GM12878 (cell line): ENCODE data around the gene LEMD3. TPM values are rescaled to one million over a fixed set of nuclear protein-coding genes. Genes with fewer than 3 reads are reported as not detected.

ENCODE experiments used
- ATAC-seq: fragments of 200-7000 bp; cut with Tn5 transposase; 3 replicates; pipeline ENCODE4 v1.9.1; 2020; ENCODE audit warnings: mild to moderate bottlenecking, moderate library complexity
- BruUV-seq: library from RNA; stranded (reverse); fragments of 400-500 nt; replicated peaks from 2 replicates; lab custom pipeline; 2021; lab: Mats Ljungman, UMichigan
- CTCF ChIA-PET: fragments of 300-600 bp; sonication (Branson Sonifier 250); formaldehyde crosslinking; extraction: SDS; loops from one replicate; lab custom pipeline; 2021; ENCODE audit warnings: inconsistent platforms; lab: Yijun Ruan, JAX
- POLR2A ChIA-PET: fragments of 350-600 bp; formaldehyde crosslinking; extraction: SDS; loops from one replicate; lab custom pipeline; 2021; ENCODE audit warnings: inconsistent platforms; lab: Charles Lee
- RAD21 ChIA-PET: fragments of 300-600 bp; sonication (Branson Sonifier 250); formaldehyde crosslinking; loops from one replicate; lab custom pipeline; 2023; ENCODE audit warnings: antibody characterized with exemption; ENCODE audit not compliant: unreplicated experiment; lab: Charles Lee
- SMC1A ChIA-PET: fragments of 300-600 bp; sonication (Branson Sonifier 250); formaldehyde crosslinking; loops from one replicate; lab custom pipeline; 2023; ENCODE audit not compliant: unreplicated experiment, uncharacterized antibody; lab: Charles Lee
- DNase-seq: peaks from one replicate; pipeline ENCODE4 v3.0.0-alpha.2; 2011; ENCODE audit warnings: low read depth, low spot score
- FAIRE-seq: peaks from 3 replicates; lab custom pipeline; 2011; peaks lifted over from hg19 to GRCh38; lab: Jason Lieb, UNC
- H2AFZ ChIP-seq: 2 replicates; pipeline ENCODE4 v1.6.0; 2011; ENCODE audit warnings: low read depth, low read length, control low read depth; ENCODE audit not compliant: control insufficient read depth
- H3K27ac ChIP-seq: 2 replicates; pipeline ENCODE4 v1.5.1; 2011; ENCODE audit warnings: control low read depth; ENCODE audit not compliant: control insufficient read depth, insufficient read depth
- H3K27me3 ChIP-seq, 2 experiments: replicated peaks in 1 of 2; 2 replicates each; pipeline versions ENCODE4 v1.6.0 to v1.6.1; 2011; ENCODE audit warnings: low read length in 1 of 2; ENCODE audit not compliant: control insufficient read depth in 2 of 2, insufficient read depth in 2 of 2
- H3K36me3 ChIP-seq, 2 experiments: 2 replicates each; pipeline ENCODE4 v1.5.1; 2011; ENCODE audit warnings: low read length in 1 of 2; ENCODE audit not compliant: control insufficient read depth in 2 of 2, insufficient read depth in 2 of 2
- H3K4me1 ChIP-seq: 2 replicates; pipeline ENCODE4 v1.6.1; 2011; ENCODE audit warnings: mild to moderate bottlenecking, low read length, moderate library complexity, mixed read lengths; ENCODE audit not compliant: control insufficient read depth, insufficient read depth
- H3K4me2 ChIP-seq: 2 replicates; pipeline ENCODE4 v1.6.0; 2011; ENCODE audit warnings: control low read depth; ENCODE audit not compliant: control insufficient read depth, insufficient read depth
- H3K4me3 ChIP-seq: fragments of 200-600 bp; sonication (generic); 2 replicates; pipeline ENCODE4 v1.5.1; 2016
- H3K79me2 ChIP-seq: 2 replicates; pipeline ENCODE4 v1.6.0; 2011; ENCODE audit warnings: low read length; ENCODE audit not compliant: control insufficient read depth, insufficient read depth
- H3K9ac ChIP-seq: 2 replicates; pipeline ENCODE4 v1.8.0; 2011; ENCODE audit warnings: low read length, control low read depth, mixed read lengths; ENCODE audit not compliant: control insufficient read depth, insufficient read depth
- H3K9me3 ChIP-seq: replicated peaks from 3 replicates; pipeline ENCODE4 v1.5.1; 2011; ENCODE audit warnings: mild to moderate bottlenecking, low read length; ENCODE audit not compliant: control insufficient read depth, insufficient read depth
- H4K20me1 ChIP-seq: 2 replicates; pipeline ENCODE4 v1.6.0; 2011; ENCODE audit not compliant: control insufficient read depth, insufficient read depth
- BRCA1 ChIP-seq: IDR thresholded peaks from 2 replicates; pipeline ENCODE4 v1.6.1; 2011; ENCODE audit warnings: low read depth, low read length, improper control_type of control experiment
- EED ChIP-seq: sonication (generic); IDR thresholded peaks from 2 replicates; pipeline ENCODE4 v1.6.1; 2016; ENCODE audit warnings: antibody characterized with exemption, low read depth
- EGR1 ChIP-seq, 2 experiments: IDR thresholded peaks; 1 replicate in 1 of 2; 2 replicates in 1 of 2; pipeline ENCODE4 v1.6.1; 2011 to 2012; ENCODE audit warnings: low read depth in 2 of 2, low read length in 2 of 2, borderline replicate concordance in 1 of 2, mild to moderate bottlenecking in 1 of 2, moderate library complexity in 1 of 2
- ETV6 ChIP-seq, 2 experiments: fragments of 450-650 bp in 1 of 2; IDR thresholded peaks in 1 of 2; conservative IDR thresholded peaks in 1 of 2; 2 replicates each; pipeline ENCODE4 v1.6.1; 2014; ENCODE audit warnings: antibody characterized with exemption in 1 of 2, borderline replicate concordance in 1 of 2, low read depth in 1 of 2, mild to moderate bottlenecking in 1 of 2, moderate library complexity in 1 of 2
- GATAD2B ChIP-seq: fragments of 450-650 bp; conservative IDR thresholded peaks from 2 replicates; pipeline ENCODE4 v1.6.1; 2017; ENCODE audit warnings: low read depth, mild to moderate bottlenecking, moderate library complexity
- MYB ChIP-seq: fragments of 150-350 bp; IDR thresholded peaks from 2 replicates; pipeline ENCODE4 v1.6.1; 2014; ENCODE audit warnings: mild to moderate bottlenecking, low read depth, low read length, borderline replicate concordance
- NFYB ChIP-seq: IDR thresholded peaks from 2 replicates; pipeline ENCODE4 v1.6.1; 2011; ENCODE audit warnings: low read depth, mild to moderate bottlenecking, low read length, improper control_type of control experiment, moderate library complexity; ENCODE audit not compliant: insufficient read depth
- PKNOX1 ChIP-seq: fragments of 450-650 bp; IDR thresholded peaks from 2 replicates; pipeline ENCODE4 v1.6.1; 2016; ENCODE audit warnings: mild to moderate bottlenecking
- RAD21 ChIP-seq: IDR thresholded peaks from 2 replicates; pipeline ENCODE4 v1.6.1; 2011; ENCODE audit warnings: mild to moderate bottlenecking, low read depth, low read length, moderate library complexity; ENCODE audit not compliant: insufficient read depth
- RUNX3 ChIP-seq: IDR thresholded peaks from 2 replicates; pipeline ENCODE4 v1.6.1; 2012; ENCODE audit warnings: low read length, inconsistent platforms
- SRF ChIP-seq, 2 experiments: IDR thresholded peaks; 2 replicates each; pipeline ENCODE4 v1.6.1; 2011; ENCODE audit warnings: low read depth in 2 of 2, low read length in 2 of 2, mild to moderate bottlenecking in 1 of 2, moderate library complexity in 1 of 2
- TARDBP ChIP-seq: IDR thresholded peaks from 2 replicates; pipeline ENCODE4 v1.6.1; 2016; ENCODE audit warnings: borderline replicate concordance
- ZNF217 ChIP-seq: fragments of 450-650 bp; IDR thresholded peaks from 2 replicates; pipeline ENCODE4 v1.6.1; 2017; ENCODE audit warnings: antibody characterized with exemption, mild to moderate bottlenecking
- in situ Hi-C: fragments of 300-500 bp; cut with MboI; formaldehyde crosslinking; loops from 9 replicates; pipeline ENCODE4 v1.14.3; 2018; ENCODE audit warnings: mixed read lengths
- intact Hi-C: fragments of 100-400 bp; cut with micrococcal nuclease; formaldehyde crosslinking; loops from one replicate; pipeline ENCODE4 v1.14.2; 2022; ENCODE audit not compliant: unreplicated experiment
- polyA plus RNA-seq, 11 experiments: library from polyadenylated mRNA; depleted of rRNA in 4 of 11; unstranded in 6 of 11; stranded (reverse) in 5 of 11; fragments of >200 nt; fragmentation: Nextera tagmentation in 4 of 11; fragmentation: Illumina TruSeq in 1 of 11; extraction: Ambion mirVana in 4 of 11; extraction: Trizol in 1 of 11; gene quantifications; 1 replicate in 1 of 11; 2 replicates in 10 of 11; pipeline versions ENCODE4 v1.2.1 to v1.2.3, GENCODE V29; 2011 to 2016; ENCODE audit warnings: inconsistent platforms in 2 of 11, missing spikeins in 2 of 11, low read depth in 1 of 11
- total RNA-seq, 4 experiments: library from RNA; depleted of rRNA in 3 of 4; stranded (reverse); fragments of >200 nt in 3 of 4; fragmentation: Illumina TruSeq in 1 of 4; extraction: Trizol in 1 of 4; gene quantifications; 2 replicates each; pipeline versions ENCODE4 v1.2.1 to v1.2.3, GENCODE V29; 2013 to 2021

LEMD3 gene
- total and polyA plus RNA-seq, 10 of the 15 experiments (the other 5 are each of a cell fraction or from before 2014, with no cell fraction given): 7.5 to 26.0 (median 16.5) TPM

DNA sequence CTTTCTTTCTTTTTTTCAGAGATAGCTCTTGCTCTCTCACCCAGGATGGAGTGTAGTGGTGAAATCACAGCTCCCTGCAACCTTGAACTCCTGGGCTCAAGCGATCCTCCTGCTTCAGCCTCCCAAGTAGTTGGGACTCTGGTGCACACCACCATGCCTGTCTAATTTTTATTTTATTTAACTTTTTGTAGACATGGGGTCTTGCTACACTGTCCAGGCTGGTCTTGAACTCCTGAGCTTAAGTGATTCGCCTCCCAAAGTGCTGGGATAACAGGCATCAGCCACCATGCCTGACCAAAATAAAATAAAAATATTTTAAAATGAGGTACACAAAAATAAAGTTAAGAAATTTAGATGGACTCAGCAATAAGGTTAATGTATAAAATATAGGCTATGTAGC is 5.1 kb upstream of the LEMD3 start (continued):
- no peak for TF ChIP-seq GATAD2B

GRCh38 chr12:65164774-65165173 is 4.6 kb upstream of the LEMD3 start:
- H3K36me3 ChIP-seq: no peaks in the 10 kb centered on the region
- no peak for TF ChIP-seq MYB
- TF ChIP-seq BRCA1: no peak
- TF ChIP-seq PKNOX1: peak; percentile 66
- TF ChIP-seq SRF (IDR thresholded peaks at IDR 0.05; ENCODE audit: low read depth in 2 of 2, low read length in 2 of 2): peak in 1 of 2 experiments; percentile 74; a peak in 2 of 4 replicates
- no peak for TF ChIP-seq ETV6 (conservative IDR thresholded peaks at IDR 0.05 in 1 of 2, IDR thresholded peaks at IDR 0.05 in 1 of 2; ENCODE audit: borderline replicate concordance in 1 of 2, low read depth in 1 of 2)
- TF ChIP-seq EGR1 (IDR thresholded peaks at IDR 0.05; ENCODE audit: borderline replicate concordance in 1 of 2, low read depth in 2 of 2, low read length in 2 of 2): no peak
- 0 out of 2 replicates have a peak, but pooled peaks have one; percentile 26 for TF ChIP-seq NFYB
- TF ChIP-seq RUNX3: no peak
- TF ChIP-seq EED: no peak
- no peak for TF ChIP-seq ZNF217
- no peak for TF ChIP-seq TARDBP
- no peak for TF ChIP-seq RAD21
- TF ChIP-seq, all 136 proteins: peak for 3
- no peak overlapping the region for H3K4me2 ChIP-seq
- in situ Hi-C loops: no loop called here
- FAIRE-seq: no peak
- no peak overlapping the region for H2AFZ ChIP-seq
- no TSS peak for BruUV-seq
- ChIA-PET CTCF (interaction anchor here (0.6 to 1.9 kb wide), 6 partner anchors 8 to 369 kb away, joined by 3 to 16 read pairs (median 4); no protein-coding TSS in a partner anchor), POLR2A (interaction anchor here (0.7 to 1.9 kb wide), 5 partner anchors 9 to 473 kb away, joined by 3 to 7 read pairs (median 3); no protein-coding TSS in a partner anchor), SMC1A (interaction anchor here (0.6 to 2.7 kb wide), 8 partner anchors 8 to 656 kb away, joined by 3 to 14 read pairs (median 5); no protein-coding TSS in a partner anchor), RAD21 (interaction anchor here (0.6 to 2.3 kb wide), 6 partner anchors 8 to 495 kb away, joined by 3 to 12 read pairs (median 3); no protein-coding TSS in a partner anchor)
- H3K27me3 ChIP-seq: no peaks in the 10 kb centered on the region
- no peak for DNase-seq
- H4K20me1 ChIP-seq: no peaks in the 10 kb centered on the region
- no peak overlapping the region for H3K27ac ChIP-seq
- peaks cover 11% of the 10 kb centered on the region for H3K79me2 ChIP-seq
- peaks cover 16% of the 10 kb centered on the region for H3K4me1 ChIP-seq
- H3K9ac ChIP-seq: no peak overlapping the region
- intact Hi-C loops: loop anchor here (10.0 kb wide), 1 partner anchor 550 kb away; the partner anchor contains the start of gene RASSF3
- no peak overlapping the region for H3K4me3 ChIP-seq
- no peak for ATAC-seq
- H3K9me3 ChIP-seq: no peaks in the 10 kb centered on the region
